Brain microvascular endothelial cell (primary cell): Measurements from ENCODE around the gene ARHGAP22.

Experiments
- DNase-seq: peaks from one replicate; pipeline ENCODE4 v3.0.0-alpha.2; 2020
- H3K27ac ChIP-seq: fragments of 250-450 bp; sonication (Bioruptor Pico); 2 replicates; pipeline ENCODE4 v1.5.1; 2020; ENCODE audit warnings: mild to moderate bottlenecking, moderate library complexity
- H3K27me3 ChIP-seq: fragments of 250-450 bp; sonication (Bioruptor Pico); replicated peaks from 2 replicates; pipeline ENCODE4 v1.5.1; 2020; ENCODE audit warnings: mild to moderate bottlenecking
- H3K36me3 ChIP-seq: fragments of 250-450 bp; sonication (Bioruptor Pico); replicated peaks from 2 replicates; pipeline ENCODE4 v1.5.1; 2020; ENCODE audit warnings: mild to moderate bottlenecking
- H3K4me3 ChIP-seq: 2 replicates; pipeline ENCODE4 v1.5.1; 2011; ENCODE audit warnings: low read depth, mild to moderate bottlenecking, control low read depth, low read length, moderate library complexity
- CTCF ChIP-seq: IDR thresholded peaks from 2 replicates; pipeline ENCODE4 v1.5.1; 2011; ENCODE audit warnings: low read depth, mild to moderate bottlenecking, moderate library complexity, low read length, control low read depth, inconsistent platforms; ENCODE audit errors: missing control alignments
- in situ Hi-C: cut with HindIII; loops from 2 replicates; pipeline ENCODE4 v1.10.0; 2017; ENCODE audit warnings: low sequenced_read_pairs, low pct_ligation_motif_present

ARHGAP22 gene

GRCh38 chr10:48557511-48558123 lies 47.3 kb downstream of the ARHGAP22 start:
- no peaks in the 10 kb centered on the region for H3K27me3 ChIP-seq
- no peak for DNase-seq
- no peak overlapping the region for H3K27ac ChIP-seq
- H3K36me3 ChIP-seq: peaks cover 10% of the 10 kb centered on the region
- H3K4me3 ChIP-seq: no peak overlapping the region
- in situ Hi-C loops: no loop called here
- no peak for TF ChIP-seq CTCF

- DNase-seq: no peak
- no peak overlapping the region for H3K4me3 ChIP-seq
- H3K36me3 ChIP-seq: peaks cover 12% of the 10 kb centered on the region
- TF ChIP-seq CTCF: no peak
- no peak overlapping the region for H3K27ac ChIP-seq
- in situ Hi-C loops: no loop called here
- no peaks in the 10 kb centered on the region for H3K27me3 ChIP-seq
Measured at GRCh38 chr10:48556713-48557112, 48.2 kb downstream of the ARHGAP22 start.

GRCh38 chr10:48556065-48556464 lies 48.8 kb downstream of the ARHGAP22 start:
- Histone ChIP-seq H3K4me3 (no peak overlapping the region), H3K27ac (no peak overlapping the region), H3K27me3 (no peaks in the 10 kb centered on the region), H3K36me3 (peaks cover 12% of the 10 kb centered on the region)
- no peak for TF ChIP-seq CTCF
- in situ Hi-C loops: no loop called here
- DNase-seq: no peak

- no peak overlapping the region for H3K27ac ChIP-seq
- H3K4me3 ChIP-seq: no peak overlapping the region
- in situ Hi-C loops: no loop called here
- TF ChIP-seq CTCF: no peak
- no peak for DNase-seq
- H3K36me3 ChIP-seq: peaks cover 12% of the 10 kb centered on the region
- H3K27me3 ChIP-seq: no peaks in the 10 kb centered on the region
Measured at GRCh38 chr10:48555310-48556042, 49.4 kb downstream of the ARHGAP22 start.

- TF ChIP-seq CTCF: no peak
- peaks cover 18% of the 10 kb centered on the region for H3K36me3 ChIP-seq
- H3K4me3 ChIP-seq: no peak overlapping the region
- in situ Hi-C loops: no loop called here
- H3K27me3 ChIP-seq: no peaks in the 10 kb centered on the region
- DNase-seq: no peak
- H3K27ac ChIP-seq: no peak overlapping the region
Measured at GRCh38 chr10:48554656-48555055, 50.2 kb downstream of the ARHGAP22 start.

GRCh38 chr10:48554246-48554645 lies 50.6 kb downstream of the ARHGAP22 start:
- peaks cover 18% of the 10 kb centered on the region for H3K36me3 ChIP-seq
- in situ Hi-C loops: no loop called here

More at GRCh38 chr10:48554246-48554645, 50.6 kb downstream of the ARHGAP22 start:
- Histone ChIP-seq H3K27ac (no peak overlapping the region), H3K27me3 (no peaks in the 10 kb centered on the region), H3K4me3 (no peak overlapping the region)
- no peak for DNase-seq
- no peak for TF ChIP-seq CTCF
